BLaER1 treated with 17β-estradiol and CSF1 and Interleukin-3, amounts not matched to agents 10 nM and 100 nM (cell line): ENCODE measurements around the gene COL15A1.

Experiments
- H3K27ac ChIP-seq, 11 experiments: shearing (Covaris generic); formaldehyde crosslinking; 2 replicates each; pipeline ENCODE4 v1.8.1; 2022
- H3K27me3 ChIP-seq, 11 experiments: shearing (Covaris generic); formaldehyde crosslinking; 2 replicates each; pipeline ENCODE4 v1.8.1; 2022
- H3K36me3 ChIP-seq, 11 experiments: shearing (Covaris generic); formaldehyde crosslinking; 2 replicates each; pipeline ENCODE4 v1.8.1; 2022
- H3K4me1 ChIP-seq, 10 experiments: shearing (Covaris generic); formaldehyde crosslinking; 2 replicates each; pipeline ENCODE4 v1.8.1; 2022
- H3K4me2 ChIP-seq, 11 experiments: shearing (Covaris generic); formaldehyde crosslinking; 2 replicates each; pipeline ENCODE4 v1.8.1; 2022
- H3K4me3 ChIP-seq, 10 experiments: shearing (Covaris generic); formaldehyde crosslinking; 2 replicates each; pipeline ENCODE4 v1.8.1; 2022
- H3K9ac ChIP-seq, 11 experiments: shearing (Covaris generic); formaldehyde crosslinking; 2 replicates each; pipeline ENCODE4 v1.8.1; 2022
- H3K9me3 ChIP-seq, 11 experiments: shearing (Covaris generic); formaldehyde crosslinking; replicated peaks in 1 of 11; 2 replicates each; pipeline ENCODE4 v1.8.1; 2022
- H4K20me1 ChIP-seq, 11 experiments: shearing (Covaris generic); formaldehyde crosslinking; 2 replicates each; pipeline ENCODE4 v1.8.1; 2022
- Cebpa-rat ChIP-seq, 11 experiments: shearing (Covaris generic); IDR thresholded peaks; 2 replicates each; pipeline ENCODE4 v1.8.1; 2022

Gene COL15A1

GRCh38 chr9:99030610-99031109 is 87.0 kb downstream of the COL15A1 start:
- Histone ChIP-seq H4K20me1 (no peaks in the 10 kb centered on the region), H3K9ac (no peak overlapping the region), H3K36me3 (no peaks in the 10 kb centered on the region), H3K4me2 (no peak overlapping the region), H3K4me1 (peaks cover 0 to 12% (median 5%) of the 10 kb centered on the region in 10 experiments; a peak in 6 of 20 replicates), H3K27ac (no peak overlapping the region), H3K4me3 (no peak overlapping the region), H3K27me3 (peaks cover 0 to 50% (median 0%) of the 10 kb centered on the region in 11 experiments; a peak in 4 of 22 replicates), H3K9me3 (peaks cover 0 to 11% (median 0%) of the 10 kb centered on the region in 11 experiments; a peak in 3 of 22 replicates)
- no peak for TF ChIP-seq Cebpa-rat (IDR thresholded peaks at IDR 0.05)

GRCh38 chr9:99031319-99031718 is 87.6 kb downstream of the COL15A1 start:
- Histone ChIP-seq H4K20me1 (no peaks in the 10 kb centered on the region), H3K4me1 (peaks cover 0 to 13% (median 5%) of the 10 kb centered on the region in 10 experiments; a peak in 6 of 20 replicates), H3K27ac (no peak overlapping the region), H3K36me3 (no peaks in the 10 kb centered on the region), H3K4me3 (no peak overlapping the region), H3K4me2 (no peak overlapping the region), H3K27me3 (peaks cover 0 to 56% (median 0%) of the 10 kb centered on the region in 11 experiments; a peak in 4 of 22 replicates), H3K9me3 (peaks cover 0 to 11% (median 0%) of the 10 kb centered on the region in 11 experiments; a peak in 3 of 22 replicates), H3K9ac (no peak overlapping the region)
- no peak for TF ChIP-seq Cebpa-rat (IDR thresholded peaks at IDR 0.05)

DNA sequence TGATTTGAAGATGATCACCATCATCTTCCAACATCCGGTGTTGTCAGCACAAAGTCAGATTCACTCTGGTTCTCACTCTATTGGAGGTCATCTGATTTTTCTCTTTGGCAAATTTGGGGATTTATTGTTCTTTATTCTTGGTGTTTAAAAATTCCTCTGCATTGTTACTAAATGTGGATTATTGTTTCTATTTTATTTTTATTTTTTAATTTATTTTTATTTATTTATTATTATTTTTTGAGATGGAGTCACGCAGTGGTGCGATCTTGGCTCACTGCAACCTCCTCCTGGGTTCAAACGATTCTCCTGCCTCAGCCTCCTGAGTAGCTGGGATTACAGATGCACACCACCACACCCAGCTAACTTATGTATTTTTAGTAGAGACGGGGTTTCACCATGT is 88.3 kb downstream of the COL15A1 start:
- H3K27ac ChIP-seq, result no peak overlapping the region
- H3K4me1 ChIP-seq, result peaks cover 0 to 13% (median 5%) of the 10 kb centered on the region in 10 experiments; a peak in 6 of 20 replicates
- peaks cover 0 to 56% (median 0%) of the 10 kb centered on the region in 11 experiments; a peak in 4 of 22 replicates for H3K27me3 ChIP-seq
- H3K4me2 ChIP-seq, result no peak overlapping the region
- H3K4me3 ChIP-seq, result no peak overlapping the region
- H3K9me3 ChIP-seq, result peaks cover 0 to 11% (median 0%) of the 10 kb centered on the region in 11 experiments; a peak in 3 of 22 replicates
- H4K20me1 ChIP-seq, result no peaks in the 10 kb centered on the region
- no peak overlapping the region for H3K9ac ChIP-seq
- H3K36me3 ChIP-seq, result no peaks in the 10 kb centered on the region
- no peak for TF ChIP-seq Cebpa-rat (IDR thresholded peaks at IDR 0.05)

- Histone ChIP-seq H3K4me2 (no peak overlapping the region), H3K9me3 (peaks cover 0 to 11% (median 0%) of the 10 kb centered on the region in 11 experiments; a peak in 3 of 22 replicates), H3K9ac (no peak overlapping the region), H3K4me3 (no peak overlapping the region), H3K27me3 (peaks cover 0 to 68% (median 0%) of the 10 kb centered on the region in 11 experiments; a peak in 4 of 22 replicates), H3K4me1 (peaks cover 0 to 29% (median 12%) of the 10 kb centered on the region in 10 experiments; a peak in 14 of 20 replicates), H3K27ac (no peak overlapping the region), H3K36me3 (no peaks in the 10 kb centered on the region), H4K20me1 (no peaks in the 10 kb centered on the region)
- TF ChIP-seq Cebpa-rat (IDR thresholded peaks at IDR 0.05), result no peak
Measured at GRCh38 chr9:99034149-99034548, 90.4 kb downstream of the COL15A1 start.

DNA sequence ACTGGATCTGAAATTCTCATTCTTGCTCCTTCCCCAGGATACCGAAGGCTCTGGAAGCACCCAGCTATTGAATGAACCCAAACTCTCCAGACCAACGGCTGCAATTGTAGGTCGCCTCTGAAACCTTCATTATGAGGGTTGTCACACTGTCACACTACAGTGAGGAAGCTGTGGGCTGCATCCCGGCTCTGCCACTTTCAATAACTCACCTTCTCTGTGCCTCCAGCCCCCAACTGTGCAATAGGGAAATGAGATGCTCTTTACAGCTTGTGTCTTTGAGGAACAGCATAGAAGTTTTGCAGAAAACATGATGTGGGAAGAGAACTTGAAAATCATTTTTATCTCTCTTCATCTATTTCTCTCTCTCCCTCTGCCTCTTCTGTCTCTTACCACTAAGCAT is 91.6 kb downstream of the COL15A1 start:
- Histone ChIP-seq H3K27ac (no peak overlapping the region), H3K9me3 (peaks cover 0 to 11% (median 0%) of the 10 kb centered on the region in 11 experiments; a peak in 3 of 22 replicates), H3K9ac (no peak overlapping the region), H3K36me3 (no peaks in the 10 kb centered on the region), H3K4me1 (peaks cover 6 to 40% (median 23%) of the 10 kb centered on the region in 10 experiments), H3K4me2 (no peak overlapping the region), H3K4me3 (no peak overlapping the region), H4K20me1 (no peaks in the 10 kb centered on the region), H3K27me3 (peaks cover 0 to 62% (median 0%) of the 10 kb centered on the region in 11 experiments; a peak in 4 of 22 replicates)
- no peak for TF ChIP-seq Cebpa-rat (IDR thresholded peaks at IDR 0.05)

GRCh38 chr9:99037769-99038483 is 94.2 kb downstream of the COL15A1 start:
- Histone ChIP-seq H3K27ac (peak overlapping the region in 5 of 11 experiments; percentile 91 to 99 (median 95); a peak in 7 of 22 replicates), H4K20me1 (no peaks in the 10 kb centered on the region; a peak in 1 of 22 replicates), H3K36me3 (no peaks in the 10 kb centered on the region), H3K9ac (no peak overlapping the region), H3K4me1 (peaks cover 13 to 65% (median 47%) of the 10 kb centered on the region in 10 experiments), H3K27me3 (peaks cover 0 to 62% (median 0%) of the 10 kb centered on the region in 11 experiments; a peak in 4 of 22 replicates), H3K4me2 (peak overlapping the region in 3 of 11 experiments; percentile 75 to 90 (median 89); a peak in 6 of 22 replicates), H3K9me3 (peaks cover 0 to 2% (median 0%) of the 10 kb centered on the region in 11 experiments; a peak in 2 of 22 replicates), H3K4me3 (no peak overlapping the region)
- TF ChIP-seq Cebpa-rat (IDR thresholded peaks at IDR 0.05), result no peak

DNA sequence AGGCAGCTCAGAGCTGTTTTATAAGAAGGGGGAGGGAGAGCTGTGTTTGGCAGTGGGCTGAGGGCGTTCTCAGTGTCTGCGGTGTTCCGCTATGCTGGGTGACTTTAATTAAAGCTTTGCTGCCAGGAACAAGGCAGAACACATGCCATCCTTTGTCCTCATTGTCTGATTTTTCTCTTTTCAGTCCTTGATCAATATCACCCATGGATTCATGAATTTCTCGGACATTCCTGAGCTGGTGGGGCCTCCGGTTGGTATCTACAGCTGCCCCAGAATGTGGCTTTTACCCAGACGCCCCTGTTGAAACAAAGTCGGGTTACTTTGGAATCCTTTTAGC is 94.7 kb downstream of the COL15A1 start:
- no peak overlapping the region for H3K9ac ChIP-seq
- no peaks in the 10 kb centered on the region; a peak in 1 of 22 replicates for H4K20me1 ChIP-seq
- H3K4me3 ChIP-seq, result no peak overlapping the region
- peaks cover 0 to 4% (median 0%) of the 10 kb centered on the region in 11 experiments; a peak in 6 of 22 replicates for H3K9me3 ChIP-seq
- H3K27ac ChIP-seq, result peak overlapping the region in 7 of 11 experiments; percentile 91 to 99 (median 95); a peak in 9 of 22 replicates
- H3K4me2 ChIP-seq, result peak overlapping the region in 5 of 11 experiments; percentile 75 to 93 (median 89); a peak in 10 of 22 replicates
- TF ChIP-seq Cebpa-rat (IDR thresholded peaks at IDR 0.05), result no peak
- peaks cover 0 to 67% (median 0%) of the 10 kb centered on the region in 11 experiments; a peak in 4 of 22 replicates for H3K27me3 ChIP-seq
- no peaks in the 10 kb centered on the region for H3K36me3 ChIP-seq
- peaks cover 13 to 69% (median 51%) of the 10 kb centered on the region in 10 experiments for H3K4me1 ChIP-seq

- peak overlapping the region; percentile 64 to 93 (median 88); a peak in 21 of 22 replicates for H3K4me2 ChIP-seq
- H4K20me1 ChIP-seq, result no peaks in the 10 kb centered on the region; a peak in 1 of 22 replicates
- peaks cover 0 to 67% (median 0%) of the 10 kb centered on the region in 11 experiments; a peak in 6 of 22 replicates for H3K27me3 ChIP-seq
- H3K9me3 ChIP-seq, result peaks cover 0 to 16% (median 8%) of the 10 kb centered on the region in 11 experiments; a peak in 16 of 22 replicates
- peak overlapping the region in 10 of 11 experiments; percentile 76 to 99 (median 94); a peak in 19 of 22 replicates for H3K27ac ChIP-seq
- H3K4me3 ChIP-seq, result peak overlapping the region in 1 of 10 experiments; percentile 4; a peak in 1 of 20 replicates
- TF ChIP-seq Cebpa-rat (IDR thresholded peaks at IDR 0.05), result peak in 3 of 11 experiments; percentile 10 to 62 (median 12); a peak in 3 of 22 replicates
- H3K4me1 ChIP-seq, result peaks cover 13 to 69% (median 49%) of the 10 kb centered on the region in 10 experiments
- H3K9ac ChIP-seq, result peak overlapping the region in 8 of 11 experiments; percentile 74 to 88 (median 80); a peak in 12 of 22 replicates
- peaks cover 0 to 7% (median 0%) of the 10 kb centered on the region in 11 experiments; a peak in 2 of 22 replicates for H3K36me3 ChIP-seq
Measured at GRCh38 chr9:99039505-99040182, 95.9 kb downstream of the COL15A1 start.
